MM.1S (cell line): ENCODE measurements around the gene ZBTB24.

Experiments used
- CTCF ChIP-seq: fragments of 300-600 bp; sonication (generic); IDR thresholded peaks from 2 replicates; pipeline ENCODE4 v1.5.1; 2016; ENCODE audit warnings: antibody characterized with exemption, low read length, mixed read lengths
- EZH2 ChIP-seq: fragments of 300-600 bp; sonication (generic); optimal IDR thresholded peaks from 2 replicates; pipeline ENCODE3; 2017; ENCODE audit warnings: low read depth, mild to moderate bottlenecking, antibody characterized with exemption, low read length, mixed read lengths
- EZH2phosphoT487 ChIP-seq: fragments of 300-600 bp; sonication (generic); IDR thresholded peaks from 2 replicates; pipeline ENCODE4 v1.6.1; 2018; ENCODE audit warnings: antibody characterized with exemption, low read length

GRCh38 chr6:109434456-109434855, 48.6 kb downstream of the ZBTB24 start:
- TF ChIP-seq CTCF (no peak), EZH2phosphoT487 (no peak), EZH2 (no peak)
